Measurements from ENCODE around the gene NRXN3. TPM values are rescaled to one million over a fixed set of nuclear protein-coding genes. Genes with fewer than 3 reads are reported as not detected.
A peak's percentile ranks its signal among the peaks of the same experiment; 100 is the strongest.

NRXN3 gene
- total RNA-seq, 1 experiment from 2014 or later: 0.59 TPM

DNA sequence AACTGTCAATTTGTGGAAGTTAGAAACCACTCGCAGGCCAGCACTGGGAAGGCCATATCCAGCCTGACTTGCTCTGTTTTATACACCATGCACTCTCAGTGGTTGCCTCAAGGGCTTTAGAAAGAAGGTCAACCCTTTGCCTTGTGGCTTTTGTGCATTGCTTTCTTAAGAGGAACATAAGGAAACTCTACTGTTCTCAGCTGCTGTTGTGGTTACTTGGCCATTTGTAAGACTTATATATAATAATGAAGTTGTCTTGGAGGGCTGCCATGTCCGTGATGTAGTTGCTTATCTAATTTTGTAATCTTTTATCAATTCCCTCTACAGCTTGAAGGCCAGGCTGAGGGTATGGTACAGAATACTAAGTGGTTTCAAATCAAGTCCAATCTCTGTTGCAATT is 1403.3 kb downstream of the NRXN3 start:
- DNase-seq (ENCODE audit: low spot score): no peak

DNA sequence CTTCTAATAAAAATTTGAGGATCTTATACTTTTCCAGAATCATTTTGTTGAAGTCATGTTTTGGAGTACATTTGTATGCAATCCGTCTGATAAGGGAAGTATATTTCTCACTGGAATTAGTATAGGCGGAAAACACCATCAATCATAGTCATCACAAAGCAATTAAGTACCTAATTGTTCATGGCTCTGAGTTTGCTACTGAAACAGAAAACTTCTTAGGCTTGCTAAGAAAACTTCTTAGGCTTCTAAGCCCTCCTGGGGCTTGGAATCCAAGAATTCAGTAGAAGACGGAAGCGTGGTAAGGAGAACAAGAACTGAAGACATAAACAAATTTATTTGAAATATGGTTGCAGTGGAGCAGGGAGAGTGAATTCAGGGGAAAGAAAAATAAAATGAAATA is 1404.9 kb downstream of the NRXN3 start:
- no peak for DNase-seq (ENCODE audit: low spot score)

DNA sequence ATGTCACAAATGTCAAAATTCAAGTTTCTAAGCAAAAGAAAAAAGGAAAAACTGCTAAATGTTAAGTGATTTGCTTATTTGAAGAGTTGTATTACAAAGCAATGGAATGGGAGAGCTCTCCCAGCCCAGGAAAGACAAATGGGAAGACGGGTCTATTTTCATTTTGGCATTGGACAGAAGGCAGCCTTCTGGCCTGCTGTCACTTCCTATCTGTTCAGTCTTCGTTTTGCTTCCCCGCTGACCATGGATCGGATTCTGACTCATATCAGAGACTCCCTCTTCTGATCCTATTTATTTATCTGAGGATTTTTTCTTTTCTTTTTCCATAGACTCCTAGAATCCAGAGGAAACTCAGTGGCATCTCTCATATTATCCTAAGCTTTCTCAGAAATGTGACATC is 1406.3 kb downstream of the NRXN3 start:
- no peak for DNase-seq (ENCODE audit: low spot score)

DNA sequence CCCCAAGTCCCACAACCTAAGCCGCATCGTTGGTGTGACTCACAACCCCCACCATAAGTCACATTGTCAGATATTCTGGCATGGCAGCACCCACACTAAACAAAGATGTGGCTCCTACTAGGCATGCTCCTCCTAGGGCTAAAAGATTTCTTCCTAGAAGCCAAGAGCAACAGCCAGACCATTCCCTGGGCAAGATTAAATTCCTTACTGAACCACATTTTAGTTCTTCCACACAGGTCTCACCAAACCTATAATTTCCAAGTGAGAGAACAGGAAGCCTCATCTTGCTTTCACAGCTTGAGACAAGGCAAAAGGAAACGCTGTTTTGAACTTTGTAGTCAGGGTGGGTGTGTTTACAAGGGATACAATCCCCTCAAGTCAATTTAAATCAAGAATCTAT is 1408.3 kb downstream of the NRXN3 start:
- DNase-seq (ENCODE audit: low spot score): no peak

DNA sequence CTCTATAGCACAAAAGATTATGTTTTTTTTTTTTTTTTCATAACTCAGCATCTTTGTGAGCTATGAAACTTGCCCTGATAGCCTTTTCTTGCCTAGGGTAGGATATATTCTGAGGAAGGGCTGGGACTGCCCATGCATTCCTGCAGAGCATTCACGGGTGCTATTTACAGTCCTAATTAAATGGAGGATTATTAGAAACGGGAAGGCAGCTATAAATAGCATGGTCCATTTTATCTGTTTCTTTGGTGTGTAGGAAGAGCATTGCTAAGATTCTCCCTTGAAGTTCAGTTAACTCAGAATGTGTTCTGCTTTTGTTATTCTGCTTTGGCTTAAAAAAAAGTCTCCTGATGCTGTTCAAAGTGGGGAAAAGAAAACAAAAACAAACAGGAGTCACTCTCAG is 1410.2 kb downstream of the NRXN3 start:
- DNase-seq (ENCODE audit: low spot score): no peak

DNA sequence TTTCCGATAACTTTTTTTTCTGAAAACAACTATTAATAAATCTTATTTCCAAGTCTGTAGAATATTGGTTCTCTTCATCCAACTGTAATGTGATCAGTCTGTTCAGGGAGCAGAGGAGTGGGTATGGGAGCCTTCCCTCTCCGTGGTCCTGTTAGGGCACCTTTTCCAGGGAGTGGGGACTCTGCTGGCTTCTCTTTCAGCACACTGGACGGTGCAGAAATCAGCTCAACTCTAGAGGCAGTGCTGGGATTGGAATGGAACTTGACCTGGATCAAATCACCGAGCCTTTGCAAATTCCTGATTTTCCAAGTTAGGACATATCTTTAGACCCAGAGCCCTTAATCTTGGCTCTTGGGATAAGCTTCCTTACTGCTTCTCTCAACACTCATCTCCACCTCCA is 1410.7 kb downstream of the NRXN3 start:
- no peak for DNase-seq (ENCODE audit: low spot score)

DNA sequence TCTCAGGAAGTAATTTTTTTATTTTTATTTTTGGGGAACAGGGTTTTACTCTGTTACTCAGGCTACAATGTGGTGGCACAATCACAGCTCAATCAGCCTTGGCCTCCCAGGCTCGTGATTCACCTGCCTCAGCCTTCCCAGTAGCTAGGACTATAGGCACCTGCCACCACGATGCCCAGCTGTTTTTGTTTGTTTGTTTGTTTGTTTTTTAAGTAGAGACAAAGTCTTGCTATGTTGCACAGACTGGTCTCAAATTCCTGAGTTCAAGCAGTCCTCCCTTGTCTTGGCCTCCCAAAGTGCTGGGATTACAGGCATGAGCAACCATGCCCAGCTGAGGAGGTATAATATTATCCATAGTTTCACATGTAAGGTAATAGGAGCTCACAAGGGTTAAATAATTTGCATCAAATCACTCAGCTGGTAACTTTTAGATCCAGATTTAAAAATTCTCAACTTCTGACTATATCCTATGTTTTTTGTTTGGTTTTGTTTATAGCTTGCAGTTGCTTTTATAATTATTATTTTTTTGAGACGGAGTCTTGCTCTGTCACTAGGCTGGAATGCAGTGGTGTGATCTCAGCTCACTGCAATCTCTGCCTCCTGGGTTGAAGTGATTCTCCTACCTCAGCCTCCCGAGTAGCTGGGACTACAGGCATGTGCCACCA is 1411.9 kb downstream of the NRXN3 start:
- no peak for DNase-seq (ENCODE audit: low spot score)

DNA sequence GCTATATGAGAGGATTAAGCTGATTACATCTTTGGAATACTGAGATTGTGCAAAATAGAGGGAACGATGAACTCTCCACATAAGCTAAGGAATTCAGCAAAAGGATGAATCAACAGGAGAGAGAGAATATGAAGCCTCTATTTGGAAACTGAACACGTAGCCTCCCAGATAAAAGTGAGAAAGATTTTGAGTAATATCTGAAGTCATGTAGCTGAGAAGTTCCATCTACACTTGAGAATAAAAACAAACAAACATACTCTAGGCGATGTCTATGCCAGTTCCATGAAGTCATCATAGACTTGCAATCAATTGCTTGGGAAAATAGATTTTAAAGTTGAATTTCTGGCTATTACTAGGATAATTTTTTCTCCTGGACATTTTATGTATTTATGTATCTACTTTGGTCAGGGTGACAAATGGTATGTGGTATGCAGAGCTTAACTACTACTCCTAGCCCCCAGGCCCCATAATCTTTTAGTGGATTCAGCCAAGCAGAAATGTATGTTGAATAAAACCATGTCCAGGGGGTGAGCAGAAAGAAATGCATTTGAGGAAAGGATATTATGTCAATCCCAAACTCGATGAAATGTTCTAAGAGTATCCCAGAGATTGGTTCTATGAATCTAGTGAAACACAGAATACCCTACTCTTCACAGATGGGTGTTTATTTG is 1413.7 kb downstream of the NRXN3 start:
- DNase-seq (ENCODE audit: low spot score): no peak

DNA sequence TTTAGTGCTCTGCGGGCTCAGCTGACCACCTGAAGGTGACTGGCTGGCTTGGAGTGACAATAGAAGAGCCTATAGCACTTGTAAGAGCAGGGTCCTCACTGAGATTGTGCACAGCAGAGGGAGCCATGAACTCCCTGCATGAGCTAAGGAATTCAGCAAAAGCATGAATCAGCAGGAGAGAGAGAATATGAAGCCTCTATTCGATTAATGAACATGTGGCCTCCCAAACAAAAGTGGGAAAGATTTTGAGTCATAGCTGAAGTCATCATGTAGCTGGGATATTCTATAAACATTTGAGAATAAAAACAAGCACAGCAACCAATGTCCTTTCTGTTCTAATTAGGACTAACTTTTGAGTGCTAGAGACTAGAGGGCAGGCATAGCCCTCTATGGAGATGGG is 1414.5 kb downstream of the NRXN3 start:
- DNase-seq (ENCODE audit: low spot score): peak; percentile 74

DNA sequence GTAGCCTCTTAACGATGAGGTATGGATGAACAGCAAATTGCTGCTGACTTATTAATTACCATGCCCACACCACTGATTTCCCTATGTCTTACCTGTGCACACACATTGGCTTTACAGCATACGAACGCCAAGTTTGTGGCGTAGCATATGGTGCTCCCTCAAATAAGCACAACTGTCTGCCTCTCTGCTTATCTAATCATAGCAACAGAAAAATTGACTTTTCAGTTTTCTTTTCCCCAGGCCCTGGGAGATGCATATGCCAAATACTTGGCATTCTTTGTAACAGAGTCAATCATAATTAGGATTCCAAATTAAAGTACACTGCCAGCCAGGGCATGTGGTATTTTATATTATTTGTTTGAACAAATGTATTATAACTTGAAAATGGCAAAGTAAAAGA is 1415.7 kb downstream of the NRXN3 start:
- peak; percentile 47 for DNase-seq (ENCODE audit: low spot score)

DNA sequence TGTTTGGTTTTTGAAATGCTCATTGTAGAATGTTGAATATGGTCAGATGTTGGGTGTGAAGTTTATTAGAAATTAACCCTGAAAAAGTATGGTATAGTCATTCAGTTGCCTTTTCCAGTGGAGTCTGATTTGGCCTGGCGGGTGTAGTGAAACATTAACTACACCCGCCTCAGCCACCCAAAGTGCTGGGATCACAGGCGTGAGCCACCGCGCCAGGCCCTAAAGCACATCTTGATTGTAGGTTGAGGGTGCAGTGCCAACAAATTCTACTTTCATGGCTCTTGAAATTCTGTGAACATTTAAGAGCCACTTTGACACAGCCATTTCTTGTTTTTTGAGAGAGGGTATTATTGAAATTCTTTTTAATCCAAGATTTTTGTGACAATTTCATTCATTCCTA is 1416.2 kb downstream of the NRXN3 start:
- no peak for DNase-seq (ENCODE audit: low spot score)

DNA sequence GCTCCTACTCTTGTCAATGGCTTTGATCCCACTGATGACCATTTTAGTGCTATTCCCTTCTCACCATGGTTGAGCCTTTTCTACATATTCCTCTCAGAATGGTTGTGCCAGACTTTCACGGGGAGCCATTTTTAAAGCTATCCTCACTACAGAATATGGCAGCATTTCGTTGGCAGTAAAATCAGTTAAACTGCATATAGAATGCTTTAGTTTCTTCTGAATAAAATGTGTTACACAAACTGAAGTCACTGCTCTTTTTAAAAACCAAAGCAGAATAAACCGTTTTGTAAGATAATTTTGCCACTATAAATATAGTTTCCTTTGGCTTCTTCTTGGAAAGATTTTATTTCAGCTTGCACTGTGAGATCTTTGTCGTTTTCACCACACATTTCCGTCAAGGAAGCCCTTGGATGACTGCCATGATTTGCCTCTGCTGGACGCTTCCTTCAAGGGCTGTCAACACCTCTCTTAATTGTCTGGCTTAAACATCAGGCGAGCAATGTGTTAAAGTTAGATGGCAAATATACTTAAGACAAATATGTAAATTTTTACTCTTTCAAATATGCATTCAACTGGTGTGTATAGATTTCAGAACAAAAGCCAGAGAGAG is 1416.9 kb downstream of the NRXN3 start:
- peak; percentile 64 for DNase-seq (ENCODE audit: low spot score)

DNA sequence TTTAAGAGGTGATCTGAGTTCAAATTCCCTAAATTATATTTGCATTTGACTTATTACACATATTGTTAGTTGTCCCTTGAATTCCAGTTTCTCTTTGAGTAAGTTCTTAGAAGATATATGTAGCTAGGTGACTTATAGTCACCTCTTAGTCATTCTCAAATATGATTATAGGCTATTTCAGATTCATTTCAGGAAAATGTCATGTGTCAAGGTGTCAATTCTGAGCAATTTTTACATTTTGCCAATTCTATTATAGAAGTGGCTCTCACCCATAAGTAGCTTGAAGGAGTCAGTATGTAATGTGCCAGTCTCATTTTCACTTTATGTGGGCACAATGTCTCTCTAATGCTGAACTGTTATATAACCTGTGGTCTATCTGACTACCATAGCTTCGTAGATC is 1417.7 kb downstream of the NRXN3 start:
- DNase-seq (ENCODE audit: low spot score): no peak

DNA sequence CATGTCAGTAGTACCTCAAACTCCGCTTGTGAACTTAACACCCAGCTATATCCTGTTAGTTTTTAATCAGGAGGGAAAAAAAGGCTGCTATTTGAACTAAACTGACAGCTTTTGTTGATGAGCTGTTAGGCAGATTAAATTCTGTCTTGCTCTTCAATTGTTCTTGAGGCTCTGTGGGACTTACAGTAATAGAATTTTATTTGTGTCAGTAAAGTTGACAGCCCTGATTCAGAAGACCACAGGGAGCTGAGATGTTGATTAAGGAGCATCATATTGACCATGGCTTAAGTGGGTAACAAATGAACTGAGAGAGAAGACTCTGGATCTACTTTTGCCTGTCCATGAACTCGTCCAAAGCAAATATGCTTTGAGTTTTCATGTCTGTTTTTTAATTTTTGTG is 1418.2 kb downstream of the NRXN3 start:
- no peak for DNase-seq (ENCODE audit: low spot score)

DNA sequence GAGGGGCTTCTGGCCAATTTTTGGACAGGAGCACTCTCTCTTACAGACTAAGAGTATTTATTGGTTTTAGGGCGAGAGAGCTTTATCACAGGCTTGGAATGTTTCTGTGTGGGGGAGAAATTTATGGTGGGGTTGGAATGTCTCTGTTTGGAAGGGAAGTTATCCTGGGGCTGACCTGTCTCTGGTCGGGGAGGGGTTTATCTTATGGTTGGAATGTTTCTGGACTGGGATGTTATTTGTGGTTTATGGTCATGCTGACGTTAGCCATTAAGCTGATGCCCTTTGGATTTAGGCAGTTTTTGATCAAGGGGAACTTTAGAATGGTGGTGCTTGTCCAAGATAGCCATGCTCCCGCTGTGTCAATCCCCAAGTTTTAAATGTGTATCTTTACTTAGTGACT is 1426.4 kb downstream of the NRXN3 start:
- peak; percentile 77 for DNase-seq (ENCODE audit: low spot score)

DNA sequence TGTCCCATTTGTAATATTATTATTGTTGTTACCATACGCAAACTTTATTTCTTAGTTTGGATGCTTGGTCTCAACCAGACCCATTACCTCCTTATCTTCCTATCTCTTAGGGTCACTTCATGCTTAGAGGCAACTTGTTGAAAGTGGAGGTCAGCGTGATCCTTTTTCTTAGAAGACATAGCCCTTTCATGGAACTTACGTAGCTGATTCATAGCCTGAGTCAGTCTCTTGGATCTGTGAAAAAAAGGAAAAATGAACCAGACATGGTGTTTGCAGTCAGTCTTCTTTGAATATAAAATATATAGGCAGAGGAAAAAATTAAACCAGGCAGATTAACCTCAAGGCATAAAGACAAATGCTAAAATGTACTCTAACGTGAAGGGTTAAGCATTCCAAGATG is 1427.4 kb downstream of the NRXN3 start:
- no peak for DNase-seq (ENCODE audit: low spot score)

DNA sequence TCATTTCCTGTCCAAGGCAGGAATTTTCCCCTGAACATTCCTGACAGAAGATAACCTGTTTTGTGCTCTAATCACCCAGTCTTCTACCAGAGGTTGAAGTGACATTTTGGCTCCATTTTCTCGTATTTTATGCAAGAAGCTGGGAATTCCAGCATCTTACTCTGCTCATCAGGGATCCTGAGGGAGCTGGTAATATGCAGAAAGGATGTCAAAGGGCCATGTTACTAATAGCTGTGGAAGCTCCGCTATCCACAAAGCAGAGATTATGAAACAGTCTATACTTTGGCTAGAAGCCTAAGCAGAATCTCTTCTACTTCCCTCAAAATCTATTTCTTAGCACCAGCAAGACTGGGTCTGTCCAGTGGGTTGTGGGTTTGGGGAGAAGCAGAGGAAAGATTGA is 1428.2 kb downstream of the NRXN3 start:
- DNase-seq (ENCODE audit: low spot score): no peak

DNA sequence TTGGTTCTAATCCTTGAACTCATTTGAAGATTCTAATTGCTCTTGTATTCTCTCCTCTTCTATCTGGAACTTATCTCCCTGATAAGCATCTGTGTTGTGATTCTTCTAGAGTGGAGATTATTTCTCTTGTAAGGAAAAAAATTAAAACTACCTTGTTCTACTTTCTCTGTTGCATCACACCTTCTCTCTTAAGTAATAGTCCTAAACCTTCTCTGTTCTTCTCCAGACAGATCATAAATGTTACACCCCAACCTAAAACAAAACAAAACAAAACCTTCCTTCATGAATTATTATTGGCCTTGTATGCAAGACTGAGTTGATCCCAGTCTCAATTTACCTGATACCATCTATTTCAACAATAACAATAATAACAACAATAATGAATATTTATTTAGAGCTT is 1429.1 kb downstream of the NRXN3 start:
- no peak for DNase-seq (ENCODE audit: low spot score)

DNA sequence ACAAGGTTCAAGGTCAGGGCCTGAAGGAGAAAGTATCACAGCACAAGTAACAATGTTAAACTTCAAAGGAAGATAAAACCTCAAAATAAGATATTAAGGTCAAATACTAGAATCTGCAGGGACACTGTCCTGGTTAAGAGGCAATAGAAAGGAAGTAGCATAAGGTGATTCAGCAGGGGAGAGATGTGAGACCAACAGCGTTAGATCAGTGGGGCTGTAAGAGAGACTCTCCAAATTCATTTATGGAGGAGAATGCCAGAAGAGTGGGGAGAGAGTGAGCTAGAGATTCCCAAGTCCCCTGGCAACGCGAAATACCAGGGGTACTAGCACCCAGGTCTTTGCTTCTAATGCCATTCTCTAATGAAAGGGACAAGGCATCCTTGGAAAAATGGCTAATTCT is 1430.2 kb downstream of the NRXN3 start:
- DNase-seq (ENCODE audit: low spot score): no peak

DNA sequence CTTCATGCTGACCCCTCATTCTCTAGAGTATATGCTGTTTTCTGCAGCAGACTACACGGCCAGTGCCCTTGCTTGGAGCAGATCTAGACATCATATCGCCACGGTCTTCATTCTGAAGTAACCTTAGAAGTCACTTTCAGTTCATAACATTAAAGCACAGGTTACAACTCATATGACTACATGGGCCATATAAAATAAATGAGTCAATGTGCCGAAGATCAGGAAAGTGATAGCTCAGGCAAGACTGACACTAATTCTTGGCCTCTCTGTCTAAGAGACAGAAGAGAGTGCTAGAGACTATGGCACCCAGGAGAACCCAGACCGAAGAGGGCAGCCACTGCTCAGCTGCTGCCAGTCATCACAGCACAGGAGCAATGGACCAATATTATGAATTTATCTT is 1431.4 kb downstream of the NRXN3 start:
- no peak for DNase-seq (ENCODE audit: low spot score)

DNA sequence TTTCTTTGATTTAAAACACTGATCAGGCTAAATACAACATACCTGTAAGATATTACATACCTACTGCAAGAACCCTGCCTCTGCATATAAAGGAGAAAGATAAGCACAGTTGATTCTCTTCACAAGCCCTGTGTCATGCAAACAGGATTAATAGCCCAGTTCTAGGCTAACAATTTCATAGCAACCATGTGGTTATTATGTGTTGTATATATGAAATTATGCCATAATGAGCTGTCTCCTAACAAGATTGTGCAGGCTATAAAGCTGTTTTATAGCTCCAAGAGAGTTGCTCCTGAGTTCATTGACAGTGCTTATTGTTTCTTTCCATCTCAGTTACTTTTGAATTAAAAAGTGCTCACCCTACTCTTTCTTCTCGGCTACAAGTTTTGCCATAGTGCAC is 1431.9 kb downstream of the NRXN3 start:
- DNase-seq (ENCODE audit: low spot score): no peak

DNA sequence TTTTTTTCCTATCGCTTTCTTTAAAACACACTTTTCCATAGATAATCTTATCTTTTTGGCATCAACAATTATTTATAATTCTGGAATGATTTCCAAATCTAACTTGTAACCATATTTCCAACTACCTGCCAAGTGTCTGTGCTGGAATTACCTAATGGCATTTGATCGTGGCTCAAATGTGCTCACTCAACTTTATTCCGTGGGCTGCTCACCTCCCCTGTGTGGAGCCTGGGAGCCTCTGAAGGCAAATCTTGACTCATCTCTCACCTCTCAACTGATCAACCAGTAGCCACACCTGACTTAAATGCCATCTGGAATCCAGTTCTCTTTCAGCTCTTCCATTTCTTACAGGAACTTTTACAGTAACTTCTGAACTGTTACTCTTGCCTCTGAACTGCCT is 1432.6 kb downstream of the NRXN3 start:
- DNase-seq (ENCODE audit: low spot score): no peak

DNA sequence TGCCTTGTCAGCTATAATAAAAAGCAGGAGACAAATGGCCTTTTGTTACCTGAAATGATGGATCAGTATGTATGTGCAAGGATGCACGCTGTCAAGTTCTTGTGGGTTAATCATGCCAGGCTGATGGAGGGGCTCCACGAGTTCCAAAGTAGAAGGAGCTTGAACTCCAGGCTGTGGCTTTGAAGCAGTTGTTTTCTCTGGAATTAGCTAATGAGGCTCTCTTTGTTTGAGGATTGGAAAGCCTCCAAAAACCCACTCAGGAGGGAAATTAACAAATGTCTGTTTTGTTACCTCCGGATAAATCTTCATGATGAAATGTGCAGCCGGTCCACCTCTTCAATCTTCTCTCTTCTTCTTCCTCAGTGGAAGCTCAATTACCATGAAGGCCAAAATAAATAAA is 1435.7 kb downstream of the NRXN3 start:
- DNase-seq (ENCODE audit: low spot score): no peak

DNA sequence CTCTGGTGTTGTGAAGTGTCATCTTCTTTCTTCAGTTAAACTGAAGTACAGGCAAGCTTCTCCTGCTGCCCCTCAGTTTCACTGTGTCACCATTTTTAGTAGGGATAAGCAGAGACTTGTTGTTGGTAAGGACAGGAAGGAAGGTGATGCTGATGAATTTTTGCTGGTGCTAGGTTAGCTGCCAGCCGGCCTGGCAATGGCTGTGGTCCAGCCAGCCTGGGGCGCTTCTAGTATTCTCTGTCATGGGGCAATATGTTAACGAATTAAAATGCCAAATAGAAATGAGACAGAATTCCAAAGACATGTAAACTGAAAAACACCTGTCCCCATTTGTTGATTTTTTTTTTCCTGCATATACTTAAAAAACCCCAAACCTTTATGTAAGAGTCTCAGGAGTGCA is 1438.3 kb downstream of the NRXN3 start:
- no peak for DNase-seq (ENCODE audit: low spot score)

All from A172 (cell line).